Tibial artery (tissue), 4 donors: Measurements from ENCODE around the gene AHSA1.

Experiments
- DNase-seq, 2 donors: peaks; one replicate each; pipeline ENCODE4 v3.0.0-alpha.2; 2019
- H3K27ac ChIP-seq, 2 donors: fragments of 200-600 bp; sonication (generic) in 1 of 2; 1 replicate in 1 of 2; 2 replicates in 1 of 2; pipeline ENCODE4 v1.5.1; 2018 to 2019; ENCODE audit warnings: mild to moderate bottlenecking in 1 of 2
- H3K27me3 ChIP-seq, 2 donors: fragments of 200-600 bp; sonication (generic) in 1 of 2; one replicate each; pipeline versions ENCODE4 v1.5.1 to v1.6.0; 2016 to 2019
- H3K36me3 ChIP-seq, 3 donors: fragments of 200-600 bp; sonication (generic) in 2 of 3; one replicate each; pipeline ENCODE4 v1.5.1; 2016 to 2019; ENCODE audit warnings: mild to moderate bottlenecking in 2 of 3
- H3K4me1 ChIP-seq, 4 donors: fragments of 200-600 bp; sonication (generic) in 2 of 4; 1 replicate in 3 of 4; 2 replicates in 1 of 4; pipeline ENCODE4 v1.5.1; 2016 to 2019
- H3K4me3 ChIP-seq, 2 donors: fragments of 200-600 bp; sonication (generic) in 1 of 2; 1 replicate in 1 of 2; 2 replicates in 1 of 2; pipeline ENCODE4 v1.5.1; 2018 to 2019; ENCODE audit warnings: mild to moderate bottlenecking in 2 of 2
- H3K9me3 ChIP-seq, 3 donors: fragments of 200-600 bp; sonication (generic) in 1 of 3; one replicate each; pipeline ENCODE4 v1.5.1; 2016 to 2019
- CTCF ChIP-seq, 2 experiments: fragments of 200-600 bp in 1 of 2; fragments of 450-650 bp in 1 of 2; IDR thresholded peaks; one replicate each; pipeline ENCODE4 v1.5.1; 2017 to 2019; ENCODE audit warnings: antibody characterized with exemption in 2 of 2, mild to moderate bottlenecking in 1 of 2, moderate library complexity in 1 of 2
- intact Hi-C: fragments of 100-400 bp; cut with DNase I; formaldehyde crosslinking; loops from one replicate; pipeline ENCODE4 v1.15.0; 2023; ENCODE audit warnings: low total_unique reads

AHSA1 gene

DNA sequence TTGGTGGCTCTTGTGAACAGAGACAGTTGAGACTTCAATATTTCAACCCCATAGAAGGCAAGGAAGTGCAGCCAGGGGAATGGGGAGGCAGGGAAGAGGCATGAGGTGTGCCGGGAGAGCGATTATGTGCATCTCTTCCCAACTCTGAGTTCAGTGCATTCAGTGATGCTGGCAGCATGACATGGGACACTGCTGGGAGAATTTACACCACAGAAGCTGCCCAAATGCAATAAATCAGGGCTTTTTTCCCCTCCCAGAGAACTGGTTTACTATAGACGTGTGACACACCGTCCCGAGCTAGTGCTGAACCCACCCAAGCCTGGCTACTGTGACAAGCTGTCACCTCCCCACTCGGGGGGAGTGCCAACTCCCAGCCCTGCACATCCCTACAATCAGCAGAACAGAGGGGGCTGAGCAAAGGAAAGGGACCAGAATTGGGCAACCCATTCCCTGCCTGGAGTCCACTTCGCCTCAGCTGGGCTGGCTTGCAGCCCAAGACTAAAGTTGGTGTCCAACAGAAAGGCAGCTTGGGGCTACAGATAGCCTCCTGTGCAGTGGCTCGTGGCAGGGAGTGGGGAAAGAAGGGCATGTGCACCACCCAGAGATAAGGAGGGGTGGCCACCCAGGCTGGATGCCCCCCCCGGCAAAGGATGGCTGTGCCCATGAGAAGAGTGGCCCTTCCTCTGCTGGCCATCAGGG lies 16.7 kb downstream of the AHSA1 start:
- H3K9me3 ChIP-seq = no peaks in the 10 kb centered on the region
- no peaks in the 10 kb centered on the region for H3K27me3 ChIP-seq
- intact Hi-C loops = no loop called here
- no peak overlapping the region for H3K27ac ChIP-seq
- peaks cover 0 to 8% (median under 1%) of the 10 kb centered on the region in 3 donors for H3K36me3 ChIP-seq
- TF ChIP-seq CTCF (IDR thresholded peaks at IDR 0.05) = no peak
- no peak overlapping the region for H3K4me3 ChIP-seq
- H3K4me1 ChIP-seq = no peaks in the 10 kb centered on the region
- peak in 1 of 2 donors; percentile 52 for DNase-seq

- intact Hi-C loops = no loop called here
- no peaks in the 10 kb centered on the region for H3K36me3 ChIP-seq
Measured at GRCh38 chr14:77475432-77476115, 17.7 kb downstream of the AHSA1 start.

GRCh38 chr14:77478029-77478428 lies 20.1 kb downstream of the AHSA1 start:
- H3K4me3 ChIP-seq = no peak overlapping the region
- H3K36me3 ChIP-seq = no peaks in the 10 kb centered on the region
- intact Hi-C loops = no loop called here
- no peaks in the 10 kb centered on the region for H3K27me3 ChIP-seq
- H3K4me1 ChIP-seq = no peaks in the 10 kb centered on the region
- no peak overlapping the region for H3K27ac ChIP-seq
- no peak for DNase-seq
- H3K9me3 ChIP-seq = no peaks in the 10 kb centered on the region
- no peak for TF ChIP-seq CTCF (IDR thresholded peaks at IDR 0.05)

More at GRCh38 chr14:77475432-77476115, 17.7 kb downstream of the AHSA1 start:
- no peaks in the 10 kb centered on the region for H3K4me1 ChIP-seq
- no peaks in the 10 kb centered on the region for H3K27me3 ChIP-seq
- no peak overlapping the region for H3K27ac ChIP-seq
- no peak overlapping the region for H3K4me3 ChIP-seq
- no peaks in the 10 kb centered on the region for H3K9me3 ChIP-seq
- DNase-seq = peak in 1 of 2 donors; percentile 59
- TF ChIP-seq CTCF (IDR thresholded peaks at IDR 0.05) = no peak

DNA sequence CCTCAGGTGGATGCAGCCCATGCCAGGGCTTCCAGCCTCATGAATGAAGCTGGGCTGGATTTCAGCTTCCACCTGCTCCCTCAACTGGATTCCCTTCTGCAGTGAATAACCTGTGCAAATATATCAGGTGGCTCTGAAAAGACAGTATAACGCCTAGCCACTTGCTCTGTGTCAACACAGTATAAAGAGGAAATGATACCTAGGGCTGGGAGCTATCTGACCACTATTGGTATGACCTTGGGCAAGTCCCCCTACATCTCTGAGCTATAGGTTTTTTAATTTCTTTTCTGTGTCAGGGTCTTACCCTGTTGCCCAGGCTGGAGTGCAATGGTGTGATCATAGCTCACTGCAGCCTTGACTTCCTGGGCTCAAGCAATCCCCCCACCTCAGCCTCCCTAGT lies 20.9 kb downstream of the AHSA1 start:
- intact Hi-C loops = no loop called here
- H3K27ac ChIP-seq = no peak overlapping the region
- no peaks in the 10 kb centered on the region for H3K9me3 ChIP-seq
- H3K4me1 ChIP-seq = no peaks in the 10 kb centered on the region
- DNase-seq = no peak
- H3K36me3 ChIP-seq = no peaks in the 10 kb centered on the region
- no peak for TF ChIP-seq CTCF (IDR thresholded peaks at IDR 0.05)
- H3K4me3 ChIP-seq = no peak overlapping the region
- H3K27me3 ChIP-seq = no peaks in the 10 kb centered on the region

- TF ChIP-seq CTCF (IDR thresholded peaks at IDR 0.05) = no peak
- Histone ChIP-seq H3K27me3 (no peaks in the 10 kb centered on the region), H3K4me1 (no peaks in the 10 kb centered on the region), H3K9me3 (no peaks in the 10 kb centered on the region), H3K4me3 (no peak overlapping the region), H3K36me3 (no peaks in the 10 kb centered on the region), H3K27ac (no peak overlapping the region)
- DNase-seq = no peak
- intact Hi-C loops = no loop called here
Measured at GRCh38 chr14:77482422-77482821, 24.5 kb downstream of the AHSA1 start.
